ENCODE measurements around the gene CTSA.

CTSA gene

DNA sequence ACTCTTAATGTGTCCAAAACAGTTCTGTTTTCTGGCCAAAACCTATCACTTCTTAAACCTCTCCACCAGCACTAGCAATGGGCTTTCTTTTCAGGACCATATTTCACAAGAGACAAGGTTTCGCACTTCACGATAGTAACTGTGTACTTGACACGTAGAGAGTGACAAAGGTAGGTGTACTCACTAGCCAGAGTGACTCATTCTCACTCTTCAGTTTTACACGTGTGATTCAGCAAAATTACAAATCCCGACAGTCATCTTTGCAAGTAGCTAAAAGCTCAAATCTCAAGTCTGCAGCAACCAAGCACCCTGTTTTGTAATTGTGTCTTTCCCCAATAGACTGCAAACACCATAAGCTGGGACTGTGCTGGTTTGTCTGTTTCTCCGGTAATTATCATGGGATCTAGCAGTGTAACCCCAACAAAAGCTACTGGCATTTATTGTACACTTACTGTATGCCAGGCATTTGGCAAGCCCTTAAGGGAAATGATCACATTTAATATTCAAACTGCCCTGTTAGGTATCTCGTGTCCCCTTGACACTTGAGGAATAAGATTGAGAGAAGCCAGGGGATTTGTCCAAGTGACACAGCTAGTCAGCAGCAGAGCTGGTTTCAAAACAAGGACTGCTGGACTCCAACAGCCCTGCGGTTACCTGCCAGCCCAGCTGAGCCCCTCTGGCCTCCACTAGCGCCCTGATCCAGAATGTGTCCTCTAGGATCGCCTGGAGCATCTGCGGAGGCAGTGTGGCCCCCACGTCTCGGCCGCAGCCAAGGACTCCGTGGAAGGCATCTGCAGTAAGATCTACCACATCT is 53.2 kb downstream of the CTSA start:
- DNase-seq: no peak

DNA sequence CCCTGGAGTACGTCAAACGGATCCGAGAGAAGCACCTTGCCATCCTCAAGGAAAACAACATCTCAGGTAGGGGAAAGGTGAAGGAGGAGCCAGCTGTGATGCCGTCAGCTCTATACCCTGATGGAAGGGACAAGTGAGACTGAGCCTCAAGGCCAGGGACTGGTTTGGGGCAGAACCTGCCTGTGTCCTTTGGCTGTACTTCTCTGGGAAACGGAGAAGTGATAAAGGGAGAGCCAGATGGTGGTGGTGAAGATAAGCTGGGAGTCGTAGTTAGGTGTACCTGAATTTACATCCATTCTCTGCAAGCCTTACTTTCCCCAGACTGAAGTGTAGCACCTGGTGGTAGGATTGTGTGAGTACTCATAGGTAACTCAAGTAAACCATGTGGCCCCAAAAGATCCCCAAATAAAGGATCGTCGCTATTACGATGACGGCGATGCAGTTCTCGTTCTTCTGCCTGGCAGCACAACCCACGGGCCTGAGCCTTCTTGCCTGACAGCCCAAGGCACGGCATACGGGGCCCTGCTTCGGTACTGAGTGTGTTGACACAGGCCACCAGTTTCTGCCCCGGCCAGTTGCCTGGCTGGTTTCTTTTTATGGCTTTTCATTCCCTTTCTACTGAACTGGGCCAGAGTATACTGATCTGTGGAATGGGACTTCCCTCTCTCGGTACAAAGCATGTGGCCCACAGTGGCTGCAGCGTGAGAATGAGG is 54.0 kb downstream of the CTSA start:
- DNase-seq: no peak

DNA sequence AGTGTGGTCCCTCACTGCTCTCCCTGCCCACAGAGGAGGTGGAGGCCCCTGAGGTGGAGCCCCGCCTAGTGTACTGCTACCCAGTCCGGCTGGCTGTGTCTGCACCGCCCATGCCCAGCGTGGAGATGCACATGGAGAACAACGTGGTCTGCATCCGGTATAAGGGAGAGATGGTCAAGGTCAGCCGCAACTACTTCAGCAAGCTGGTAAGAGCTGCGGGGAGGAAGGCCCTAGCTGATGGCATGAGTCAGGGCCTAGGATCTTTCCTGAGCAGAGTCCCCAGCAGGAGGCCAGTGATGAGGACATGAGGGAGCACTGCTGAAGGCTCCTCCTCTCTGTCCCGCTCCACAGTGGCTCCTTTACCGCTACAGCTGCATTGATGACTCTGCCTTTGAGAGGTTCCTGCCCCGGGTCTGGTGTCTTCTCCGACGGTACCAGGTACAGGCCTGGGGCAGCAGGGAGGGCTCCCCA is 54.6 kb downstream of the CTSA start:
- no peak for DNase-seq

DNA sequence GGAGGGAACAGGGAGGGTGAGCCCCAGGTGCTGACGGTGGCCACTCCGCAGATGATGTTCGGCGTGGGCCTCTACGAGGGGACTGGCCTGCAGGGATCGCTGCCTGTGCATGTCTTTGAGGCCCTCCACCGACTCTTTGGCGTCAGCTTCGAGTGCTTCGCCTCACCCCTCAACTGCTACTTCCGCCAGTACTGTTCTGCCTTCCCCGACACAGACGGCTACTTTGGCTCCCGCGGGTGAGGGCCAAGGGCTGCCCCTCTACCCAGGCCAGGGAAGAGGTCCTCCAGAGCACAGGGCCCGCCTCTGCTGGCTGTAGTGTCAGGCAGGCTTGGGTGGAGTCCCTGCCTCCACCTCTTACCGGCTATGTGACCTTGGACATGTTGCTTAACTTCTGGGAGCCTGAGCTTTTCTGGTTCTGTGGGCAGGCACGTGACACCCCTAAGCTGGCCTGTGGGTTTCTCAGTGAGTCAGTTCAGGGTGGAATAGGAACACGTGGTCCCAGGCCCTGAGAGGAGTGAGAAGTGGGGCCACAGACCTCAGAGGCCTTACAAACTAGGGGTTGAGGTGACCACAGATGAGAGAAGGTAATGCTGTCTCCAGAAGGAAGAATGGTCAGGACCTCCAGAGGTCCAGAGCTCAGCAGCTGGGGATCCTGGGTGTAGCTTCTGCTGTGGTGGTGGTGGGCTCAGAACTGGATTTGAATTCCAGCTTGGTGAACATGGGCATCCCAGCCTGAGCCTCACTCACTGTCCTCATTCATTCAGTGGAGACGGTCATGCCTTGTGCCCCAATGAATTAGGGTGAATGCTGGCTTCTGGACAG is 55.2 kb downstream of the CTSA start:
- no peak for DNase-seq

DNA sequence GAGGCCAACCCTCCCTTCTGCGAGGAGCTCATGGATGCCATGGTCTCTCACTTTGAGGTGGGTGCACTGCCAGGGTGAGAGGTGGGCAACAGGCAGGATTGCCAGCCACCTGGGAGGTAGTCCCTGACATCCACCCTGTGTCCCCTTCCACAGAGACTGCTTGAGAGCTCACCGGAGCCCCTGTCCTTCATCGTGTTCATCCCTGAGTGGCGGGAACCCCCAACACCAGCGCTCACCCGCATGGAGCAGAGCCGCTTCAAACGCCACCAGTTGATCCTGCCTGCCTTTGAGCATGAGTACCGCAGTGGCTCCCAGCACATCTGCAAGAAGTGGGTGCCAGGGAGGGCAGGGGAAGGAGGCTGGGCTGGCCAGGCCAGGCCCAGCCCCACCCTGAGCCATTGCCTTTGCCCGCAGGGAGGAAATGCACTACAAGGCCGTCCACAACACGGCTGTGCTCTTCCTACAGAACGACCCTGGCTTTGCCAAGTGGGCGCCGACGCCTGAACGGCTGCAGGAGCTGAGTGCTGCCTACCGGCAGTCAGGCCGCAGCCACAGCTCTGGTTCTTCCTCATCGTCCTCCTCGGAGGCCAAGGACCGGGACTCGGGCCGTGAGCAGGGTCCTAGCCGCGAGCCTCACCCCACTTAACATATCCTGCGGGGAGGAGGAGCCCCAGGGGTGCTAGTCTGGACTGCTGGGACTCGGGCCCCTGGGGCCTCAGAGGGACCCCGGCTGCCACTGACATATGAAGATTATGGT is 56.2 kb downstream of the CTSA start:
- DNase-seq: no peak

DNA sequence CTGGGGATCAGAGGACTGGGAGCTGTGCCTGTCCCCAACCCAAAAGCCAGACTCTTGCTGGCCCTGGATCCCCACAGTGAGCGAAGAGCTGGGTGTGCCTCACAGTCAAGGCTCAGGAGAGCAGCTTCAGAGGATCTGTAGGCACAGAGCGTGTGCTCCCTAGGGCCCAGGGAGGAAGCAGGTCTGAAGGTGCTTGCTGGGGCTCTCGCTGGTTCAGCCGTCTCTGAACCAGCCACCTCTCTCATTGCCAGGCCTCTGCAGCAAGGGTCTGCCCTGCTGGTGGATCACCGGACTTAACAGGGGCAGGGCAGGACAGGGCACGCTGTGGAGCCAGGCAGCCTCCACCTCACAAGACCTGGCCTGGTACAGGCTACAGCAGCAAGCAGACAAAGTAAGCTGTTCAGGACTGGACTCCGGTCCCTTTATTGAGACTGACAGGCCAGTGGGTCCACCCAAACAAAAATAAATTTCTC is 57.2 kb downstream of the CTSA start:
- DNase-seq: no peak

Data from NCI-H2029 treated with DMSO at 0.1 percent for 48 hours (cell line).